Mononuclear cell (primary cell): ENCODE results near the gene COMTD1. TPM values are rescaled to one million over a fixed set of nuclear protein-coding genes. Genes with fewer than 3 reads are reported as not detected.
A peak's percentile ranks its signal among the peaks of the same experiment; 100 is the strongest.
"Not testable (repeated sequence)": the region's sequence is repeated elsewhere in the genome, so short reads cannot be mapped to it uniquely, and the experiment has no call there.

Source experiments
- H3K27me3 ChIP-seq: 2 replicates; pipeline ENCODE4 v1.6.0; 2011; ENCODE audit warnings: low read length, control low read depth; ENCODE audit not compliant: insufficient read depth
- H3K4me1 ChIP-seq: 2 replicates; pipeline ENCODE4 v1.5.1; 2011; ENCODE audit warnings: mild to moderate bottlenecking, low read length, control low read depth; ENCODE audit not compliant: insufficient read depth
- H3K4me3 ChIP-seq: 2 replicates; pipeline ENCODE4 v1.5.1; 2011; ENCODE audit warnings: mild to moderate bottlenecking, low read length, moderate library complexity
- H3K9me3 ChIP-seq: 2 replicates; pipeline ENCODE4 v1.5.1; 2011; ENCODE audit warnings: low read depth, mild to moderate bottlenecking, control low read depth, low read length
- total RNA-seq: library from RNA; depleted of rRNA; stranded (reverse); fragments of >200 nt; gene quantifications from one replicate; pipeline ENCODE4 v1.2.3, GENCODE V29; 2012

The COMTD1 gene
- total RNA-seq, 1 donor, result 6.5 TPM

GRCh38 chr10:75234683-75235374 is 928 bp downstream of the COMTD1 start:
- Histone ChIP-seq H3K4me3 (peak overlapping the region; percentile 59), H3K27me3 (no peaks in the 10 kb centered on the region), H3K4me1 (peaks cover 21% of the 10 kb centered on the region), H3K9me3 (no peaks in the 10 kb centered on the region)

GRCh38 chr10:75234017-75234682 is 1.6 kb downstream of the COMTD1 start:
- Histone ChIP-seq H3K27me3 (no peaks in the 10 kb centered on the region), H3K9me3 (no peaks in the 10 kb centered on the region), H3K4me3 (peak overlapping the region; percentile 59), H3K4me1 (peaks cover 21% of the 10 kb centered on the region)

- Histone ChIP-seq H3K27me3 (no peaks in the 10 kb centered on the region), H3K9me3 (no peaks in the 10 kb centered on the region), H3K4me1 (peaks cover 21% of the 10 kb centered on the region), H3K4me3 (peak overlapping the region; percentile 12)
Observed at GRCh38 chr10:75233444-75234016, 2.2 kb downstream of the COMTD1 start.

DNA sequence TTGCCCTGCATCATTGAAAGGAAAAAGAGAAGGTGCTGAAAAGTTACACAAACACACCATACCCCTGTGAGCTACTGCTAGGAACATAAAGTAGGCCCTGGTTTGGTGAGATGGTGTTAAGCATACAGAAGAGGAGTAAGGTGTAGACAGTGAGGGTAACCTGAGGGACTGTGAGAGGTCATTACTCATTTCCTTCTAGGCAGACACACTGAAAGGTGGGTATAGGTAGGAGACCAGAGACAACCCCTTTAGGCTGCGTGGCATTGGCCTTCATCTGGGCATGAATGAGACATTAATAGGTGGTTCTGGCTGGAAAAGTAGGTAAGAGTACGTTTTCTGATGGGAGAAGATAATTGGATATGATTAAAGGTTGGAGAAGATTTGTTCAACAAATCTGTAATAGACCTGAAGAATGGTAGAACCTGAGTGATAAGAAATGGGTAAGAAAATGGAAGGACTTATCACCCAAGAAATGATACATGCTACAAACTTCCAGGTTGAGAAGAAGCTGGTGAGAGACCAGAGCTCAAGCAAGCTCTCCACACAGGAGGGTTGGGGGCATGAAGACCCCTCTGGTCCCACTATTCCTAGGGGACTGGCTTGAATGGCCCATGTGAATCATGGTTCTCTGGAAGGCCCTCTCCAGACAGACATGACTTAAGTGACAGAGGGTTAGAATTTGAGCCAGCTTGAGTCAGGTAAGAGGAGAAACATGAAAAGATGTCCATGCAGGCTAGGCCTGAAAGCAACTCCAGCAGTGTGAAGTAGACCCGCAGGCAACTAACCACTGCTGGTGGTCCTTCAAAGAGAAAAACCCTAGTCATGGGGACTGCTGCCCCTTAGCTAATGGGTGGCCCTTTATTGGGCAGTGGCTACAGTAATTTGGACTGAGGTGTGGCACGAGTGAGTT is 3.8 kb downstream of the COMTD1 start:
- Histone ChIP-seq H3K27me3 (no peaks in the 10 kb centered on the region), H3K9me3 (no peaks in the 10 kb centered on the region), H3K4me1 (peaks cover 22% of the 10 kb centered on the region), H3K4me3 (no peak overlapping the region)

- H3K9me3 ChIP-seq, result no peaks in the 10 kb centered on the region
- no peaks in the 10 kb centered on the region for H3K27me3 ChIP-seq
- H3K4me3 ChIP-seq, result no peak overlapping the region
- peaks cover 25% of the 10 kb centered on the region for H3K4me1 ChIP-seq
Observed at GRCh38 chr10:75230600-75231038, 5.1 kb downstream of the COMTD1 start.

- no peaks in the 10 kb centered on the region for H3K27me3 ChIP-seq
Observed at GRCh38 chr10:75229971-75230370, 5.8 kb downstream of the COMTD1 start.

DNA sequence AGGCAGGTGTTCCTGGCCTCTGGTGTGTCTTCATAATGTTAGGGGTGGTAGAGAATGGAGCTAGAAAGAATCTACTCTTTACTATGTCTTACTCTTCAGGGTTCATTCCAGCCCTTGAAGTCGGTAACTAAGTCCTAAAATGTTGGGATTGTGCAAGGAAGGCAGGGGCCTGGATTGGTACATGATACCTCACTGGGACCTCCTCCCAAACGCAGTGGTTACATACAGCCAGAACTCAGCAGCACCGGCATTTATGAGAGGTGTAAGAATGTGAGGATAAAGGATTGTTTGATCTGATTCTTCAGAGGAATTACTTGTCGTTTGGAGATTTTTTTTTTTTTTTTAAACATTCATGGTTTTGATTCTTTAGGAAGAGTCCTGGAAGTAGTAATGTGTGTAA is 6.9 kb downstream of the COMTD1 start:
- Histone ChIP-seq H3K4me3 (no peak overlapping the region), H3K27me3 (no peaks in the 10 kb centered on the region), H3K9me3 (no peaks in the 10 kb centered on the region), H3K4me1 (peaks cover 12% of the 10 kb centered on the region)

More at GRCh38 chr10:75229971-75230370, 5.8 kb downstream of the COMTD1 start:
- Histone ChIP-seq H3K4me3 (no peak overlapping the region), H3K9me3 (no peaks in the 10 kb centered on the region), H3K4me1 (peaks cover 21% of the 10 kb centered on the region)

GRCh38 chr10:75228278-75228677 is 7.5 kb downstream of the COMTD1 start:
- Histone ChIP-seq H3K27me3 (no peaks in the 10 kb centered on the region), H3K9me3 (no peaks in the 10 kb centered on the region), H3K4me3 (no peak overlapping the region), H3K4me1 (peaks cover 8% of the 10 kb centered on the region)

- H3K9me3 ChIP-seq, result no peaks in the 10 kb centered on the region
Observed at GRCh38 chr10:75226656-75227055, 9.1 kb downstream of the COMTD1 start.

DNA sequence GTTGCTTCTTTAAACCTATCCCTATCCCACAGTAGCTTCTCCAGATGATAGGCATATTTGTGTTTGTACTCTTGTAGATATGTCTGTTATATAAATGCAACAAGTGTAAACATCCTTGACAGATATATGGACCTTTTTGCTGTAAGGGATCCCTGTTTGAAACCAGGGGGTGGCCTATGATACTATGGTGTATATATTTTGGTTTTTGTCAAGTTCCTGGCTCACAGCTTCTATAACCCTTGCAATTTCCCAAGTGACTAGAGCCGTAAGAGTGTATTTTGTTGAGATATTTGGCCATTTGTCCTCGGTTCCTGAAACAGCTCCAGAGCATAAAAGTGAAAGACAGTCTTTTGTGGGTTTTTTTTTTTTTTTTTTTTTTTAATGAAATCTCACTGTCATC is 9.7 kb downstream of the COMTD1 start:
- Histone ChIP-seq H3K4me1 (peaks cover 8% of the 10 kb centered on the region), H3K4me3 (no peak overlapping the region), H3K9me3 (no peaks in the 10 kb centered on the region)

More at GRCh38 chr10:75226656-75227055, 9.1 kb downstream of the COMTD1 start:
- Histone ChIP-seq H3K4me3 (no peak overlapping the region), H3K4me1 (peaks cover 8% of the 10 kb centered on the region), H3K27me3 (no peaks in the 10 kb centered on the region)

GRCh38 chr10:75223507-75223906 is 12.2 kb downstream of the COMTD1 start:
- Histone ChIP-seq H3K27me3 (no peaks in the 10 kb centered on the region), H3K4me3 (no peak overlapping the region), H3K4me1 (peaks cover 8% of the 10 kb centered on the region), H3K9me3 (no peaks in the 10 kb centered on the region)

More for the DNA sequence above, 9.7 kb downstream of the COMTD1 start:
- H3K27me3 ChIP-seq, result no peaks in the 10 kb centered on the region

- H3K4me1 ChIP-seq, H3K27me3 ChIP-seq, H3K9me3 ChIP-seq, H3K4me3 ChIP-seq: not testable (repeated sequence)
Observed at GRCh38 chr10:75221492-75221891, 14.3 kb downstream of the COMTD1 start.

DNA sequence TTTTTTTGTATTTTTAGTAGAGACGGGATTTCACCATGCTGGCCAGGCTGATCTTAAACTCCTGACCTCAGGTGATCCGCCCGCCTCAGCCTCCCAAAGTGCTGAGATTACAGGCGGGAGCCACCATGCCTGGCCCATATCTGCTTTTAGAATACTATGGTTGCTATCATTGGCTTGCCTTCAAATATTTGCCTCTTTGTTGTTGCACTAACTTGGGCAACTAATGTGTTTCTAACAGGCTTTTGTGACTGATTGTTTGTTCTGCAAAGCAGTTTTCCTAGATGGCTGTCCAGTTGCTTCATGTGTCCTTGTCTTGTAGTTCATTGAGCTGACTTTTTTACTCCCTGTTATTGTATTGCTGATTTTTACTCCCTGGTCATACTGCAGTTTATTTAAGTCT is 15.5 kb downstream of the COMTD1 start:
- no peaks in the 10 kb centered on the region for H3K9me3 ChIP-seq
- H3K27me3 ChIP-seq, result no peaks in the 10 kb centered on the region
- peaks cover 3% of the 10 kb centered on the region for H3K4me1 ChIP-seq
- no peak overlapping the region for H3K4me3 ChIP-seq

DNA sequence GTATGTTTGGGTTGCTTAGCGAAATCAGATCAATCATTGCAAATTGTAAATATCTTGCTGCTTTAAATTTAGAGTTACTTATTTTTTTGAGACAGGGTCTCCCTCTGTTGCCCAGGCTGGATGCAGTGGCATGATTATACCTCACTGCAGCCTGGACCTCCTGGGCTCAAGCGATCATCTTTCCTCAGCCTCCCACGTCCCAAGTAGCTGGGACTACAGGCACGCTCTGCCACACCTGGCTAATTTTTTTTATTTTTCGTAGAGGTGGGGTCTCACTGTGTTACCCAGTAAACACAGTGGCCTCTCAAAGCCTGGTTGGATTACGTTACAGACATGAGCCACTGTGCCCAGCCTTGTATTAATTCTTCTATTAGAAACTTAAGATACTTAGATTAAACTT is 23.4 kb downstream of the COMTD1 start:
- Histone ChIP-seq H3K4me1 (peaks cover 27% of the 10 kb centered on the region), H3K4me3 (no peak overlapping the region), H3K9me3 (no peaks in the 10 kb centered on the region)

More for the DNA sequence above, 23.4 kb downstream of the COMTD1 start:
- no peaks in the 10 kb centered on the region for H3K27me3 ChIP-seq
